ENCODE data around the gene GUCA2A.
A peak's percentile ranks its signal among the peaks of the same experiment; 100 is the strongest.

Gene GUCA2A

GRCh38 chr1:42173961-42174735, 9.6 kb upstream of the GUCA2A start:
- TF ChIP-seq, protein P1, sequence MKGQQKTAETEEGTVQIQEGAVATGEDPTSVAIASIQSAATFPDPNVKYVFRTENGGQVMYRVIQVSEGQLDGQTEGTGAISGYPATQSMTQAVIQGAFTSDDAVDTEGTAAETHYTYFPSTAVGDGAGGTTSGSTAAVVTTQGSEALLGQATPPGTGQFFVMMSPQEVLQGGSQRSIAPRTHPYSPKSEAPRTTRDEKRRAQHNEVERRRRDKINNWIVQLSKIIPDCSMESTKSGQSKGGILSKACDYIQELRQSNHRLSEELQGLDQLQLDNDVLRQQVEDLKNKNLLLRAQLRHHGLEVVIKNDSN (IDR thresholded peaks at IDR 0.05) = no peak
- peak; percentile 84 for TF ChIP-seq CEBPB (IDR thresholded peaks at IDR 0.05)
- TF ChIP-seq NFIC (IDR thresholded peaks at IDR 0.05) = no peak

GRCh38 chr1:42173155-42173933, 8.8 kb upstream of the GUCA2A start:
- TF ChIP-seq TAF1 (IDR thresholded peaks at IDR 0.05; ENCODE audit: low read depth) = no peak
- no peak for TF ChIP-seq FOXM1 (IDR thresholded peaks at IDR 0.05; ENCODE audit: borderline replicate concordance, low read depth)
- no peak for TF ChIP-seq CREB1 (IDR thresholded peaks at IDR 0.05; ENCODE audit: low read depth)
- no peak for TF ChIP-seq TCF12 (IDR thresholded peaks at IDR 0.05; ENCODE audit: low read depth)
- TF ChIP-seq RAD21 (IDR thresholded peaks at IDR 0.05; ENCODE audit: low read depth) = peak; percentile 71
- no peak for TF ChIP-seq MAX (IDR thresholded peaks at IDR 0.05)

DNA sequence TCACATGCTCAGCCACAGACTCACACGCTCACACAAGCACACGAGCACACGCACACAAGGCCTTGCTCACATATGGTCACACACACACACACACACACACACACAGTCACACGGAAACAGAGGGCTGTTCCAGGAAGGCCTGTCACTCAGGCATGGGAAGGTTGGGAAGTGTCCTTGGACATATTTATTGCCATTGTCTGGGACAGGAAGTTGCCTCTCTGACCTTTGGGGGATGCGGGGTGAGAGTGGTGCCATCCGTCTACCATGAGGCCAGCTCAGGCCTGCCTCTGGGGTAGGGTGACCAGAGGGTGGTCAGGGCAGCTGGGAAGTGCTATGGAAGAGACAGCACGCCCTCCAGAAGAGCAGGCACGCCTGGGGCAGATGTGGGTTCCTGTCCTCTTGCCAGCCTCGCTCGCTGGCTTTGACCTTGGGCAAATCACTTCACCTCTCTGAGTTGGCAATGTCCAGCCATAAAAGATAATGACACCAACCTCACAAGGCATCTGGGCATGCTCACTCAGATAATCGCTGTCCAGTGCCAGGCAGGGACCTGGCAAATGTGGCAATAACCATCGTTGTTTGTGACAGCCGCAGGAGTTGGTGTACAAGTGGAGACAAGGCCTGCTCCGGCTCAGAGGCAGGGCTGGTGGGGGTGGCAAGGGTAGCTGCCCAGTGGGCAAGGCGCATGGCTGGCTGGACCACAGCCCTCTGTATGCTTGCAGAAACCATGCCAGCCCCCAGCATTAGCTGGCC, 8.0 kb upstream of the GUCA2A start:
- TF ChIP-seq NFIC (IDR thresholded peaks at IDR 0.05) = no peak

DNA sequence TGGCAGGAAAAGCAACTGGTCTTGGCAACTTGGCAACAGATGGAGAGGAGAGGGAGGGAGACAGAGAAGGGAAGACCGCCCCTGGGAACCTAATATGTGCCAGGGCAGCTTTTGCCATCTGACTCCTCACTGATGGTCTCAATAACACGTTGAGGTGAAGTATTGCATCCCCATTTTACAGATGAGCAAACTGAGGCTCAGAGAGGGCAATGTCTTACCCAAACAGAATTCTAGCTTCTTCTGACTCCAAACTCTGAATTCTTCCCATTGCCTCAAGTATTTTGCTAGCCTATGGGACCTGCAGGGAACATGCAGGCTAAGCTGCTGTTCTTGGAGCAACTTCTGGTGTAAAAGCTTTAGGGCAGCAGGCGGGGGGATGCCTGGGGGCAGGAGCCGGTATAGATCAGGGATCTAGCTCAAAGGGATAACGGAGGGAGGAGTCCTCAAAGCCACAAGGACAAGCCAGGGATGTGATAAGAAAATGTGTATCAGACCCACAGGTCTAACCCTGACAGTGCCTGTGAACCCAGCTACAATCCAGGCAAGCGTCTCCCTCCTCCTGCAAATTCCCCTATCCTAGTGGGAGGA, 7.2 kb upstream of the GUCA2A start:
- TF ChIP-seq FOXM1 (IDR thresholded peaks at IDR 0.05; ENCODE audit: borderline replicate concordance, low read depth) = no peak
- no peak for TF ChIP-seq RAD21 (IDR thresholded peaks at IDR 0.05; ENCODE audit: low read depth)
- TF ChIP-seq, protein P1 (IDR thresholded peaks at IDR 0.05) = no peak
- TF ChIP-seq YY1 (IDR thresholded peaks at IDR 0.05; ENCODE audit: low read depth) = no peak
- no peak for TF ChIP-seq EGR1 (IDR thresholded peaks at IDR 0.05)
- TF ChIP-seq NFIC (IDR thresholded peaks at IDR 0.05) = no peak
- TF ChIP-seq, protein P2, sequence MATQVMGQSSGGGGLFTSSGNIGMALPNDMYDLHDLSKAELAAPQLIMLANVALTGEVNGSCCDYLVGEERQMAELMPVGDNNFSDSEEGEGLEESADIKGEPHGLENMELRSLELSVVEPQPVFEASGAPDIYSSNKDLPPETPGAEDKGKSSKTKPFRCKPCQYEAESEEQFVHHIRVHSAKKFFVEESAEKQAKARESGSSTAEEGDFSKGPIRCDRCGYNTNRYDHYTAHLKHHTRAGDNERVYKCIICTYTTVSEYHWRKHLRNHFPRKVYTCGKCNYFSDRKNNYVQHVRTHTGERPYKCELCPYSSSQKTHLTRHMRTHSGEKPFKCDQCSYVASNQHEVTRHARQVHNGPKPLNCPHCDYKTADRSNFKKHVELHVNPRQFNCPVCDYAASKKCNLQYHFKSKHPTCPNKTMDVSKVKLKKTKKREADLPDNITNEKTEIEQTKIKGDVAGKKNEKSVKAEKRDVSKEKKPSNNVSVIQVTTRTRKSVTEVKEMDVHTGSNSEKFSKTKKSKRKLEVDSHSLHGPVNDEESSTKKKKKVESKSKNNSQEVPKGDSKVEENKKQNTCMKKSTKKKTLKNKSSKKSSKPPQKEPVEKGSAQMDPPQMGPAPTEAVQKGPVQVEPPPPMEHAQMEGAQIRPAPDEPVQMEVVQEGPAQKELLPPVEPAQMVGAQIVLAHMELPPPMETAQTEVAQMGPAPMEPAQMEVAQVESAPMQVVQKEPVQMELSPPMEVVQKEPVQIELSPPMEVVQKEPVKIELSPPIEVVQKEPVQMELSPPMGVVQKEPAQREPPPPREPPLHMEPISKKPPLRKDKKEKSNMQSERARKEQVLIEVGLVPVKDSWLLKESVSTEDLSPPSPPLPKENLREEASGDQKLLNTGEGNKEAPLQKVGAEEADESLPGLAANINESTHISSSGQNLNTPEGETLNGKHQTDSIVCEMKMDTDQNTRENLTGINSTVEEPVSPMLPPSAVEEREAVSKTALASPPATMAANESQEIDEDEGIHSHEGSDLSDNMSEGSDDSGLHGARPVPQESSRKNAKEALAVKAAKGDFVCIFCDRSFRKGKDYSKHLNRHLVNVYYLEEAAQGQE (IDR thresholded peaks at IDR 0.05; ENCODE audit: low read depth) = no peak
- no peak for TF ChIP-seq TCF12 (IDR thresholded peaks at IDR 0.05; ENCODE audit: low read depth)
- no peak for TF ChIP-seq EP300 (IDR thresholded peaks at IDR 0.05; ENCODE audit: borderline replicate concordance)
- no peak for TF ChIP-seq ZBTB7A (IDR thresholded peaks at IDR 0.05; ENCODE audit: low read depth)
- TF ChIP-seq TAF1 (IDR thresholded peaks at IDR 0.05; ENCODE audit: low read depth) = no peak
- no peak for TF ChIP-seq CEBPB (IDR thresholded peaks at IDR 0.05)
- no peak for TF ChIP-seq MAX (IDR thresholded peaks at IDR 0.05)
- no peak for TF ChIP-seq CREB1 (IDR thresholded peaks at IDR 0.05; ENCODE audit: low read depth)
- no peak for TF ChIP-seq TEAD4 (IDR thresholded peaks at IDR 0.05)

- TF ChIP-seq EP300 (IDR thresholded peaks at IDR 0.05; ENCODE audit: borderline replicate concordance) = no peak
- TF ChIP-seq TCF12 (IDR thresholded peaks at IDR 0.05; ENCODE audit: low read depth) = no peak
- no peak for TF ChIP-seq EGR1 (IDR thresholded peaks at IDR 0.05)
- no peak for TF ChIP-seq TEAD4 (IDR thresholded peaks at IDR 0.05)
- TF ChIP-seq, protein P2 (IDR thresholded peaks at IDR 0.05; ENCODE audit: low read depth) = no peak
- no peak for TF ChIP-seq FOXM1 (IDR thresholded peaks at IDR 0.05; ENCODE audit: borderline replicate concordance, low read depth)
- TF ChIP-seq YY1 (IDR thresholded peaks at IDR 0.05; ENCODE audit: low read depth) = no peak
- TF ChIP-seq NFIC (IDR thresholded peaks at IDR 0.05) = no peak
- TF ChIP-seq MAX (IDR thresholded peaks at IDR 0.05) = no peak
- TF ChIP-seq, protein P1 (IDR thresholded peaks at IDR 0.05) = no peak
- TF ChIP-seq ZBTB7A (IDR thresholded peaks at IDR 0.05; ENCODE audit: low read depth) = no peak
- no peak for TF ChIP-seq CREB1 (IDR thresholded peaks at IDR 0.05; ENCODE audit: low read depth)
- TF ChIP-seq RAD21 (IDR thresholded peaks at IDR 0.05; ENCODE audit: low read depth) = no peak
- TF ChIP-seq CEBPB (IDR thresholded peaks at IDR 0.05) = no peak
- no peak for TF ChIP-seq TAF1 (IDR thresholded peaks at IDR 0.05; ENCODE audit: low read depth)
Observed at GRCh38 chr1:42170779-42171621, 6.5 kb upstream of the GUCA2A start.
